WTC11 (cell line): ENCODE data around the gene PROSER2. TPM values are rescaled to one million over a fixed set of nuclear protein-coding genes. Genes with fewer than 3 reads are reported as not detected.

ENCODE experiments used
- ATAC-seq: fragments of 200-7000 bp; cut with Tn5 transposase; 2 replicates; pipeline ENCODE4 v1.10.0; 2021; ENCODE audit warnings: mild to moderate bottlenecking, moderate library complexity
- CTCF ChIA-PET: fragments of 300-600 bp; sonication (Branson Sonifier 250); formaldehyde crosslinking; loops from one replicate; lab custom pipeline; 2021; ENCODE audit warnings: antibody characterized with exemption; lab: Charles Lee
- POLR2A ChIA-PET: fragments of 350-600 bp; sonication (Branson Sonifier 250); formaldehyde crosslinking; loops from one replicate; lab custom pipeline; 2021; ENCODE audit warnings: antibody characterized with exemption; lab: Charles Lee
- DNase-seq: peaks from one replicate; pipeline ENCODE4 v3.0.0; 2021; ENCODE audit warnings: low spot score
- H3K27ac Mint-ChIP-seq: 2 replicates; pipeline ENCODE4 v1.8.0; 2021; ENCODE audit warnings: mixed read lengths
- H3K27me3 Mint-ChIP-seq: 2 replicates; pipeline ENCODE4 v1.8.0; 2021; ENCODE audit warnings: low read depth, mild to moderate bottlenecking, moderate library complexity, mixed read lengths
- H3K36me3 Mint-ChIP-seq: 2 replicates; pipeline ENCODE4 v1.8.0; 2021; ENCODE audit warnings: mixed read lengths
- H3K4me1 Mint-ChIP-seq: 2 replicates; pipeline ENCODE4 v1.8.0; 2022; ENCODE audit warnings: mixed read lengths
- H3K4me3 Mint-ChIP-seq: 2 replicates; pipeline ENCODE4 v1.8.0; 2021; ENCODE audit warnings: mild to moderate bottlenecking, moderate library complexity, mixed read lengths
- H3K9me3 Mint-ChIP-seq: 2 replicates; pipeline ENCODE4 v1.8.0; 2021; ENCODE audit warnings: mixed read lengths
- CBFB ChIP-seq: sonication (generic); formaldehyde crosslinking; IDR thresholded peaks from 2 replicates; pipeline ENCODE4 v1.8.1; 2022; ENCODE audit warnings: mild to moderate bottlenecking, low read depth, missing genetic modification reagents
- CTCF ChIP-seq: fragments of 200-600 bp; IDR thresholded peaks from 2 replicates; pipeline ENCODE4 v1.8.0; 2022; ENCODE audit warnings: antibody characterized with exemption
- E2F1 ChIP-seq: sonication (generic); formaldehyde crosslinking; IDR thresholded peaks from 2 replicates; pipeline ENCODE4 v1.8.0; 2022; ENCODE audit warnings: mild to moderate bottlenecking, missing genetic modification reagents
- FOXP4 ChIP-seq: sonication (generic); formaldehyde crosslinking; IDR thresholded peaks from 2 replicates; pipeline ENCODE4 v1.8.0; 2022; ENCODE audit warnings: mild to moderate bottlenecking, missing genetic modification reagents
- GABPB1 ChIP-seq: sonication (generic); formaldehyde crosslinking; IDR thresholded peaks from 2 replicates; pipeline ENCODE4 v1.8.1; 2023; ENCODE audit warnings: mild to moderate bottlenecking, missing genetic modification reagents
- JAZF1 ChIP-seq: fragments of 250-450 bp; sonication (Bioruptor Pico); IDR thresholded peaks from 2 replicates; pipeline ENCODE4 v1.9.0; 2021; ENCODE audit warnings: moderate library complexity, mild to moderate bottlenecking, inconsistent platforms
- MXD4 ChIP-seq: fragments of 250-450 bp; sonication (Bioruptor Pico); IDR thresholded peaks from 2 replicates; pipeline ENCODE4 v1.8.0; 2021; ENCODE audit warnings: mild to moderate bottlenecking, moderate library complexity, borderline replicate concordance
- NFATC4 ChIP-seq: fragments of 250-450 bp; sonication (Bioruptor Pico); IDR thresholded peaks from 2 replicates; pipeline ENCODE4 v1.9.0; 2021; ENCODE audit warnings: mild to moderate bottlenecking
- NR1H2 ChIP-seq: sonication (generic); formaldehyde crosslinking; IDR thresholded peaks from 2 replicates; pipeline ENCODE4 v1.9.0; 2021; ENCODE audit warnings: mild to moderate bottlenecking, moderate library complexity, missing genetic modification reagents
- NR3C1 ChIP-seq: sonication (generic); formaldehyde crosslinking; conservative IDR thresholded peaks from 2 replicates; pipeline ENCODE4 v1.8.1; 2023; ENCODE audit warnings: low read depth, mild to moderate bottlenecking, missing genetic modification reagents
- OVOL2 ChIP-seq: fragments of 250-450 bp; sonication (Bioruptor Pico); IDR thresholded peaks from 2 replicates; pipeline ENCODE4 v1.9.0; 2021; ENCODE audit warnings: mild to moderate bottlenecking, borderline replicate concordance
- PRDM15 ChIP-seq: sonication (generic); formaldehyde crosslinking; IDR thresholded peaks from 2 replicates; pipeline ENCODE4 v1.8.0; 2022; ENCODE audit warnings: missing genetic modification reagents
- SMAD3 ChIP-seq: sonication (generic); formaldehyde crosslinking; IDR thresholded peaks from 2 replicates; pipeline ENCODE4 v1.8.0; 2022; ENCODE audit warnings: missing genetic modification reagents, mild to moderate bottlenecking, borderline replicate concordance
- SP1 ChIP-seq: sonication (generic); formaldehyde crosslinking; conservative IDR thresholded peaks from 2 replicates; pipeline ENCODE4 v1.8.1; 2022; ENCODE audit warnings: missing genetic modification reagents
- TP53 ChIP-seq: sonication (generic); formaldehyde crosslinking; IDR thresholded peaks from 2 replicates; pipeline ENCODE4 v1.8.1; 2023; ENCODE audit warnings: mild to moderate bottlenecking, missing genetic modification reagents
- USF2 ChIP-seq: sonication (generic); formaldehyde crosslinking; IDR thresholded peaks from 2 replicates; pipeline ENCODE4 v1.8.1; 2023; ENCODE audit warnings: mild to moderate bottlenecking, missing genetic modification reagents, moderate library complexity
- ZNF317 ChIP-seq: sonication (generic); formaldehyde crosslinking; IDR thresholded peaks from 2 replicates; pipeline ENCODE4 v1.8.1; 2023; ENCODE audit warnings: low read depth, mild to moderate bottlenecking, moderate library complexity, missing genetic modification reagents, borderline replicate concordance
- ZNF423 ChIP-seq: fragments of 250-450 bp; sonication (Bioruptor Pico); IDR thresholded peaks from 2 replicates; pipeline ENCODE4 v2.1.2; 2022; ENCODE audit warnings: mild to moderate bottlenecking, moderate library complexity
- ZNF671 ChIP-seq: fragments of 250-450 bp; sonication (Bioruptor Pico); IDR thresholded peaks from 2 replicates; pipeline ENCODE4 v1.8.0; 2021; ENCODE audit warnings: mild to moderate bottlenecking
- total RNA-seq: library from RNA; stranded (reverse); gene quantifications from 3 replicates; pipeline ENCODE4 v1.2.3, GENCODE V29; 2021

PROSER2 gene
- total RNA-seq, 1 experiment from 2014 or later: 8.5 TPM

- TF ChIP-seq CTCF (no peak), TP53 (CRISPR knock-in tag) (no peak), ZNF317 (CRISPR knock-in tag) (no peak), NR3C1 (CRISPR knock-in tag) (no peak), MXD4 (CRISPR knock-in tag) (no peak), USF2 (CRISPR knock-in tag) (no peak), JAZF1 (no peak)
Measured at GRCh38 chr10:11861811-11862428, 38.8 kb downstream of the PROSER2 start (continued).

GRCh38 chr10:11863353-11864109, 40.4 kb downstream of the PROSER2 start:
- no peak for DNase-seq
- CTCF ChIA-PET: interaction anchor here (0.9 to 1.9 kb wide), 2 partner anchors 10 to 123 kb away, joined by 3 to 10 read pairs; no protein-coding TSS in a partner anchor
- peak; percentile 45 for TF ChIP-seq ZNF423 (CRISPR knock-in tag)
- no peak for TF ChIP-seq PRDM15 (CRISPR knock-in tag)
- Mint-ChIP-seq H3K4me1 (peaks cover 13% of the 10 kb centered on the region), H3K27ac (no peak overlapping the region), H3K4me3 (no peak overlapping the region), H3K36me3 (no peaks in the 10 kb centered on the region), H3K9me3 (no peaks in the 10 kb centered on the region), H3K27me3 (no peaks in the 10 kb centered on the region)
- POLR2A ChIA-PET: no interaction called here
- no peak for ATAC-seq

- no peaks in the 10 kb centered on the region for H3K9me3 Mint-ChIP-seq
- no peak overlapping the region for H3K27ac Mint-ChIP-seq
- no peak for DNase-seq
- POLR2A ChIA-PET: no interaction called here
- CTCF ChIA-PET: no interaction called here
- no peak for ATAC-seq
- no peaks in the 10 kb centered on the region for H3K27me3 Mint-ChIP-seq
- H3K4me1 Mint-ChIP-seq: peaks cover 17% of the 10 kb centered on the region
- no peaks in the 10 kb centered on the region for H3K36me3 Mint-ChIP-seq
- H3K4me3 Mint-ChIP-seq: no peak overlapping the region
- TF ChIP-seq E2F1 (CRISPR knock-in tag) (no peak), GABPB1 (CRISPR knock-in tag) (no peak), SP1 (CRISPR knock-in tag) (no peak), FOXP4 (CRISPR knock-in tag) (no peak), OVOL2 (CRISPR knock-in tag) (no peak), PRDM15 (CRISPR knock-in tag) (no peak), ZNF671 (no peak), NFATC4 (CRISPR knock-in tag) (no peak), NR1H2 (CRISPR knock-in tag) (no peak), CBFB (CRISPR knock-in tag) (no peak), SMAD3 (no peak), ZNF317 (CRISPR knock-in tag) (no peak)
Measured at GRCh38 chr10:11864727-11865126, 41.6 kb downstream of the PROSER2 start.
